AG10803 (cell line): Measurements from ENCODE around the gene RAB11FIP3.
"Not testable (repeated sequence)": the region's sequence is repeated elsewhere in the genome, so short reads cannot be mapped to it uniquely, and the experiment has no call there.

Source experiments
- DNase-seq: peaks from one replicate; pipeline ENCODE4 v3.0.0; 2010; ENCODE audit warnings: low read depth
- H3K4me3 ChIP-seq: 2 replicates; pipeline ENCODE4 v1.5.1; 2011; ENCODE audit warnings: mild to moderate bottlenecking, low read length, control low read depth
- CTCF ChIP-seq: conservative IDR thresholded peaks from 2 replicates; pipeline ENCODE4 v1.5.1; 2011; ENCODE audit warnings: mild to moderate bottlenecking, low read length, control low read depth, inconsistent platforms

RAB11FIP3 gene

GRCh38 chr16:425082-425718 is at the start of gene RAB11FIP3:
RAB11FIP3 (plus strand) TSS chr16:425649; CDS start chr16:426007, 358 bp downstream.
- peak; percentile 70 for DNase-seq
- no peak; the same call in 1 of the 2 replicates for TF ChIP-seq CTCF
- H3K4me3 ChIP-seq: peak within 1 kb of the TSS; percentile 81

- TF ChIP-seq CTCF: no peak
- H3K4me3 ChIP-seq: no peak overlapping the region
- no peak for DNase-seq
Observed at GRCh38 chr16:375927-376816, 49.3 kb upstream of the RAB11FIP3 start.

GRCh38 chr16:376817-377418 is 48.5 kb upstream of the RAB11FIP3 start:
- TF ChIP-seq CTCF: no peak
- DNase-seq: no peak
- no peak overlapping the region for H3K4me3 ChIP-seq

GRCh38 chr16:377419-377951 is 48.0 kb upstream of the RAB11FIP3 start:
- no peak overlapping the region for H3K4me3 ChIP-seq
- no peak for DNase-seq
- TF ChIP-seq CTCF: no peak

- H3K4me3 ChIP-seq, DNase-seq: not testable (repeated sequence)
Observed at GRCh38 chr16:378113-378820, 47.2 kb upstream of the RAB11FIP3 start.

GRCh38 chr16:378821-379182 is 46.6 kb upstream of the RAB11FIP3 start:
- no peak for TF ChIP-seq CTCF
- no peak overlapping the region for H3K4me3 ChIP-seq
- DNase-seq: no peak
